Endothelial cell of umbilical vein (primary cell): Measurements from ENCODE around the gene C2orf69. TPM values are rescaled to one million over a fixed set of nuclear protein-coding genes. Genes with fewer than 3 reads are reported as not detected.

Source experiments
- BruUV-seq: library from RNA; stranded (reverse); fragments of 400-500 nt; replicated peaks from 2 replicates; lab custom pipeline; 2021; lab: Mats Ljungman, UMichigan
- CTCF ChIA-PET: fragments of 300-600, 350-600 bp; sonication (Branson Sonifier 250); formaldehyde crosslinking; loops from one replicate; lab custom pipeline; 2021; ENCODE audit warnings: antibody characterized with exemption, inconsistent platforms; lab: Charles Lee
- POLR2A ChIA-PET: fragments of 300-600, 350-600 bp; sonication (Branson Sonifier 250); formaldehyde crosslinking; loops from one replicate; lab custom pipeline; 2021; ENCODE audit warnings: antibody characterized with exemption, inconsistent platforms; lab: Charles Lee
- DNase-seq: peaks from one replicate; pipeline ENCODE4 v3.0.0-alpha.2; 2011; ENCODE audit warnings: low read depth, low spot score
- FAIRE-seq: peaks from 2 replicates; lab custom pipeline; 2011; peaks lifted over from hg19 to GRCh38; lab: Jason Lieb, UNC
- H2AFZ ChIP-seq: 2 replicates; pipeline ENCODE4 v1.6.0; 2012; ENCODE audit warnings: low read depth, low read length, control low read depth, inconsistent platforms
- H3K27ac ChIP-seq: 2 replicates; pipeline ENCODE4 v1.5.1; 2011; ENCODE audit warnings: low read depth, mild to moderate bottlenecking, control low read depth, low read length, moderate library complexity; ENCODE audit not compliant: insufficient read depth
- H3K27me3 ChIP-seq, 2 experiments: 2 replicates each; pipeline versions ENCODE4 v1.6.0 to v1.6.1; 2011; ENCODE audit warnings: low read length in 2 of 2, mixed read lengths in 1 of 2; ENCODE audit not compliant: control insufficient read depth in 2 of 2, insufficient read depth in 2 of 2
- H3K36me3 ChIP-seq, 2 experiments: 2 replicates in 1 of 2; 3 replicates in 1 of 2; pipeline ENCODE4 v1.5.1; 2011; ENCODE audit warnings: low read length in 2 of 2, mild to moderate bottlenecking in 1 of 2, moderate library complexity in 1 of 2; ENCODE audit not compliant: control insufficient read depth in 2 of 2, insufficient read depth in 2 of 2; ENCODE audit errors: extremely low read depth in 1 of 2
- H3K4me1 ChIP-seq: 3 replicates; pipeline ENCODE4 v1.5.1; 2011; ENCODE audit warnings: mild to moderate bottlenecking, low read length; ENCODE audit not compliant: control insufficient read depth, insufficient read depth; ENCODE audit errors: extremely low read depth
- H3K4me2 ChIP-seq: 2 replicates; pipeline ENCODE4 v1.6.1; 2011; ENCODE audit warnings: low read length, control low read depth, mixed read lengths; ENCODE audit not compliant: insufficient read depth
- H3K4me3 ChIP-seq, 3 experiments: fragments of 200-600 bp in 1 of 3; sonication (generic), shearing (Covaris generic) in 1 of 3; replicated peaks in 1 of 3; 2 replicates each; pipeline ENCODE4 v1.5.1; 2011 to 2016; ENCODE audit warnings: control low read depth in 3 of 3, low read length in 3 of 3, mild to moderate bottlenecking in 2 of 3, inconsistent platforms in 1 of 3, low read depth in 1 of 3, moderate library complexity in 1 of 3; ENCODE audit not compliant: insufficient read depth in 1 of 3
- H3K79me2 ChIP-seq: 2 replicates; pipeline ENCODE4 v1.6.0; 2012; ENCODE audit warnings: low read length, inconsistent platforms; ENCODE audit not compliant: control insufficient read depth, insufficient read depth
- H3K9ac ChIP-seq: replicated peaks from 2 replicates; pipeline ENCODE3; 2011; ENCODE audit warnings: low read length, control low read depth; ENCODE audit not compliant: insufficient read depth; ENCODE audit errors: extremely low read depth
- H3K9me1 ChIP-seq: replicated peaks from 3 replicates; pipeline ENCODE4 v1.6.0; 2011; ENCODE audit warnings: mild to moderate bottlenecking, low read length; ENCODE audit not compliant: control insufficient read depth, insufficient read depth; ENCODE audit errors: extremely low read depth
- H3K9me3 ChIP-seq: replicated peaks from 2 replicates; pipeline ENCODE4 v1.5.1; 2012; ENCODE audit warnings: low read length, inconsistent platforms; ENCODE audit not compliant: control insufficient read depth, insufficient read depth
- H4K20me1 ChIP-seq: replicated peaks from 2 replicates; pipeline ENCODE3; 2011; ENCODE audit warnings: mild to moderate bottlenecking, low read length; ENCODE audit not compliant: control insufficient read depth, insufficient read depth; ENCODE audit errors: extremely low read depth
- CTCF ChIP-seq, 2 donors: IDR thresholded peaks; 1 replicate in 1 of 2; 2 replicates in 1 of 2; pipeline ENCODE4 v1.5.1; 2011; ENCODE audit warnings: low read length in 2 of 2, mild to moderate bottlenecking in 2 of 2, moderate library complexity in 2 of 2, control low read depth in 1 of 2, inconsistent platforms in 1 of 2, low read depth in 1 of 2; ENCODE audit not compliant: insufficient read depth in 1 of 2; ENCODE audit errors: extremely low read depth in 1 of 2
- EZH2 ChIP-seq: IDR thresholded peaks from 2 replicates; pipeline ENCODE4 v1.6.1; 2012; ENCODE audit warnings: borderline replicate concordance, low read depth, mild to moderate bottlenecking, moderate library complexity, low read length, inconsistent platforms; ENCODE audit not compliant: severe bottlenecking
- JUN ChIP-seq: IDR thresholded peaks from 2 replicates; pipeline ENCODE4 v1.6.1; 2011; ENCODE audit warnings: borderline replicate concordance, low read depth; ENCODE audit not compliant: insufficient read length, insufficient read depth
- MAX ChIP-seq: IDR thresholded peaks from 2 replicates; pipeline ENCODE4 v1.6.1; 2011; ENCODE audit not compliant: insufficient read depth, insufficient read length
- POLR2A ChIP-seq: IDR thresholded peaks from 2 replicates; pipeline ENCODE4 v1.6.1; 2012; ENCODE audit warnings: low read depth, mild to moderate bottlenecking, control low read depth, low read length
- POLR2AphosphoS5 ChIP-seq: IDR thresholded peaks from 2 replicates; pipeline ENCODE4 v1.6.1; 2012; ENCODE audit warnings: low read depth, mild to moderate bottlenecking, control low read depth, low read length, moderate library complexity; ENCODE audit not compliant: insufficient read depth
- dilution Hi-C: fragments of 300-500 bp; cut with MboI; formaldehyde crosslinking; loops from one replicate; pipeline ENCODE4 v1.15.0; 2019; ENCODE audit warnings: low sequenced_read_pairs; ENCODE audit not compliant: extremely low pct_ligation_motif_present
- intact Hi-C: fragments of 100-400 bp; cut with micrococcal nuclease; formaldehyde crosslinking; loops from one replicate; pipeline ENCODE4 v1.10.0; 2022
- polyA plus RNA-seq, 4 experiments: library from polyadenylated mRNA; depleted of rRNA in 3 of 4; stranded (reverse) in 3 of 4; unstranded in 1 of 4; fragments of >200 nt; gene quantifications; 2 replicates each; pipeline versions ENCODE4 v1.2.1 to v1.2.3, GENCODE V29; 2011 to 2012; ENCODE audit warnings: missing spikeins in 1 of 4
- total RNA-seq: library from RNA; stranded (reverse); gene quantifications from 2 replicates; pipeline ENCODE4 v1.2.3, GENCODE V29; 2021

The C2orf69 gene
- total and polyA plus RNA-seq, 2 donors (not counting 3 experiments of a cell fraction or from before 2014, with no cell fraction given), result 1.7 to 12.9 TPM

- ChIA-PET CTCF (no interaction called here), POLR2A (no interaction called here)
- peaks cover 18% of the 10 kb centered on the region for H3K4me1 ChIP-seq
- TF ChIP-seq POLR2AphosphoS5 (peak; percentile 86), JUN (no peak), CTCF (IDR thresholded peaks at IDR 0.05; ENCODE audit: extremely low read depth in 1 of 2, insufficient read depth in 1 of 2, low read depth in 1 of 2, low read length in 2 of 2) (peak in 1 of 2 donors; percentile 40), POLR2A (peak; percentile 95), MAX (no peak), EZH2 (no peak)
- BruUV-seq, result no TSS peak
- peaks cover 67% of the 10 kb centered on the region for H3K79me2 ChIP-seq
- H3K9me1 ChIP-seq, result no peaks in the 10 kb centered on the region
- peaks cover under 1 to 6% of the 10 kb centered on the region in 2 experiments for H3K36me3 ChIP-seq
- peak within 1 kb of the TSS; percentile 93 to 99 (median 99) for H3K4me3 ChIP-seq
- no peaks in the 10 kb centered on the region for H3K9me3 ChIP-seq
- DNase-seq (peak; percentile 86), FAIRE-seq (peak; percentile 56)
- peak within 1 kb of the TSS; percentile 85 for H3K9ac ChIP-seq
- H2AFZ ChIP-seq, result peak within 1 kb of the TSS; percentile 98
- no peaks in the 10 kb centered on the region for H4K20me1 ChIP-seq
- dilution Hi-C loops, result no loop called here
- H3K27ac ChIP-seq, result peak within 1 kb of the TSS; percentile 73
- peak within 1 kb of the TSS; percentile 97 for H3K4me2 ChIP-seq
- H3K27me3 ChIP-seq, result no peaks in the 10 kb centered on the region
- intact Hi-C loops, result loop anchor here (1.0 kb wide), 1 partner anchor 44 kb away; the partner anchor contains the start of gene C2orf69
Observed at GRCh38 chr2:199955339-199956061, 44.4 kb downstream of the C2orf69 start, which contains the start of the genes MAIP1 and TYW5. MAIP1 (plus strand) TSS chr2:199955582; CDS start chr2:199955799, 217 bp downstream. TYW5 (minus strand) TSS chr2:199955491; CDS start chr2:199955470, 21 bp downstream.
